NCI-H1092 treated with DMSO at 0.1 percent for 48 hours (cell line): ENCODE data around the gene METTL1.

ENCODE experiments used
- DNase-seq: peaks from one replicate; lab custom pipeline; 2025; lab: John Stamatoyannopoulos, UW

METTL1 gene

DNA sequence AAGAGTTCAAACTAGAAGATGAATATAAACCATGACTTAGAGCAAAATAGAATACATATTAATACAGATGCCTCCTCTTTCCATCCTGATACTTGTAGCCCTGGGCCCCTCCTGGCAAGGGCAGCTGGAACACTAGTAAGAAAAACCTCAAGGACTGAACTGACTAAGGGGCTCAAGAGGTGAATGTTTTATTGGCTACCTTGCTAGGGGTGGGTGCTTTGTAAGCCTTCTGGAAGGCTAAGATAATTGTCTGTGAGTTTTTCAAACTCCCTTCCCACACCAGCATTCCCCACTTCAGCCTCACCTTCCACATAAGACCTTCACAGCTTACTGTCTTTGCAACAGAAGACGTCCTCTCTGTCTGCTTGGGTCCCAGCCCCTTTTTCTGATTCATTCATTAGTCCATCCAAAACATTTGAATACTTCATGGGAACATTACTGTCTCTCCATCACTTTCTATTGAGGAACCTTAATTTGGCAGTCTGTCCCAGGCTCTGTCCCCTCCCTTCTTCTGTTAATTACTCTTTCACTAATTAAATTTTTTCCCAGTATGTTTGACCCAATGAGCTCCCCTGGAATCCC is 18.1 kb downstream of the METTL1 start:
- no peak for DNase-seq

DNA sequence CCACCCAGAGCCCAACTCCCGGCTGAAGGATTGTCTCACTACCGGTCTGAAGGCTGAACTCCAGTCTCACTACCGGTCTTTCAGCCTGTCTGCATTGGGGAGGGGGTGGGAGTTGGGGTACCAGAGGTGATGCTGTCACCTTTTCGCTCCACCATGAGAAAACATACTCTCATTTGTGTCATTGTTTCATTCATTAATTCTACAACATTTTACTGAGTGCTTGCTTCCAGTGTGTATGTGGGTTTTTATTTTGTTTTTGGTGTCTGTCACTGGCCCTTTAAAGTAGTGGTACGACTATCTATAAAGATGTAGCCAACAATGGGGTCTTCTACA is 19.3 kb downstream of the METTL1 start:
- no peak for DNase-seq

GRCh38 chr12:57751788-57752667 is 19.9 kb downstream of the METTL1 start, which contains the start of gene CDK4:
TSS of gene CDK4 (minus strand) at chr12:57752310. CDS start at chr12:57751717, 593 bp downstream.
- DNase-seq: peak; percentile 97

GRCh38 chr12:57751432-57751787 is 20.5 kb downstream of the METTL1 start:
- DNase-seq: no peak

GRCh38 chr12:57750561-57751431 is 21.1 kb downstream of the METTL1 start:
- no peak for DNase-seq

GRCh38 chr12:57749061-57749460 is 22.8 kb downstream of the METTL1 start:
- no peak for DNase-seq

GRCh38 chr12:57746025-57746424 is 25.9 kb downstream of the METTL1 start:
- no peak for DNase-seq

GRCh38 chr12:57745485-57745881 is 26.4 kb downstream of the METTL1 start:
- no peak for DNase-seq

GRCh38 chr12:57744777-57745484 is 27.0 kb downstream of the METTL1 start, which contains the start of gene TSPAN31:
TSS of gene TSPAN31 (plus strand) at chr12:57745039. CDS start at chr12:57745155, 116 bp downstream.
- DNase-seq: peak; percentile 90

- no peak for DNase-seq
Measured at GRCh38 chr12:57744194-57744776, 27.6 kb downstream of the METTL1 start.

GRCh38 chr12:57743769-57744168 is 28.1 kb downstream of the METTL1 start:
- no peak for DNase-seq

DNA sequence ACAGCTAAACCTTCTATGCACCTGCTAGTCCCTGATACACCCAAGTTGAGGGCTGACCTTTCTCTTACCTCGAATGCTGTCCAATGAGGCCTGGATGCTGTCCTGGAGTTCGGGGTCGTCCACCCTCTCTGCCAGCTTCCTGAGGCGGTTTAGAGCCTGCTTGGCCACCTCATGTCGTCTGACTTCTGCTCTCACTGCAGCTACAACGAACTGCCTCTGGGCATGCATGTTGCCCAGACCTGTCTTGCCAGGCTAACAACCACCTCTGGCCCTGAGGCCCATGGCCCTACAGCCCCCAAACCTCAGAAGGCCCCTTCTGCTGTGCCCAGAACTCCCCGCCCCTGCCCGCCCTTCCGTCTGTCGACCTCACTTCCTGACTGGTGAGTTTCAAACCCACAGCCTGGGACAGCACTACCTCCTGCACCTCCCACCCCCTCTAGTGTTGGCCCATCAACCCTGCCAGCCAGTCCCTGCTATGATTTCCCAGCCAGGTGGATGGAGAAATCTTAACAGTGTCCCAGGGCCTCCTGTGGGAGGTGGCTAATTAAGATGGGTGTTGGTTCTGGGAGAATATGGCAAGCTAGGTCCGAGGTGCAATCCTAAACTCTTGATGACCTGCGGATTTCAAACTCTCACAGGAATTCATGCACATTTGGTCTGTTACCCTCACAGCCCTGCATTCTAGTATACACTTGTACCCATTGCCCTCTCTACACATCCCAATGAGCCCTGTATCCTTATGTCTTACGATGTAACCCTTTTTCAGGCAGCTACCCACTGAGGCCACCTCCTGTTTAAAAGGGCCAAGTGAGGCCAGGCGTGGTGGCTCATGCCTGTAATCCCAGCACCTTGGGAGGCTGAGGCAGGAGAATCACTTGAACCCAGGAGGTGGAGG is 29.8 kb downstream of the METTL1 start:
- no peak for DNase-seq

- DNase-seq: no peak
Measured at GRCh38 chr12:57741413-57741789, 30.5 kb downstream of the METTL1 start.

- DNase-seq: no peak
Measured at GRCh38 chr12:57740656-57741412, 31.1 kb downstream of the METTL1 start.

- no peak for DNase-seq
Measured at GRCh38 chr12:57739914-57740538, 31.9 kb downstream of the METTL1 start.

DNA sequence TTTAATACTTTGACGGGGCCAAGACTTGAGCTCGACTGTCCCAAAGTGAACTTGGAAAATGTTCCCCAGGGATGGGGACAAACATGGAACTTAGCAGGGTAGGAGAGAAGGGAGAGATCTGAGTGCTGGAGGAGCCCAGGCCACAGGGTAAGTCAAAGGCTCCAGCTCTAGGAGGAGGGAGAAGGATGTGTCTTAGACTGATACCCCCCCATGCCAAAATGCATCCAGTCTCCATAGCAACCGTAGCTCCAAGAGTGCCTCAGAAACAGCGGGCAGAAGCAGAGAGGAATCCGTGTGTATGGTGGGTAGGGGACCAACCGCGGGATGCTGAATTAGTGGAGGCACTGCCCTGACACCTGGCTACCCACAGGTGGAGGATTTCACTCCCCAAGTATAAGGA is 32.5 kb downstream of the METTL1 start:
- DNase-seq: no peak

GRCh38 chr12:57738661-57739237 is 33.2 kb downstream of the METTL1 start, which contains the start of gene AGAP2:
TSS of gene AGAP2 (minus strand) at chr12:57738742. CDS start at chr12:57738246, 496 bp downstream.
- peak; percentile 9 for DNase-seq
